ENCODE results near the gene SMAGP.

Gene SMAGP

GRCh38 chr12:51254536-51254935 lies 15.7 kb downstream of the SMAGP start:
- Histone ChIP-seq H3K9me3 (ENCODE audit: low read length) (no peaks in the 10 kb centered on the region), H3K9me2 (ENCODE audit: low read depth, low read length) (no peaks in the 10 kb centered on the region), H3K27ac (ENCODE audit: low read depth, low read length, poor library complexity, severe bottlenecking) (no peak overlapping the region), H3K9ac (ENCODE audit: low read length) (no peak overlapping the region), H3K27me3 (ENCODE audit: insufficient read depth, low read length) (no peaks in the 10 kb centered on the region), H3K4me3 (ENCODE audit: low read depth, low read length, poor library complexity, severe bottlenecking) (no peak overlapping the region), H3K4me2 (ENCODE audit: low read length) (no peak overlapping the region), H3F3A (ENCODE audit: insufficient read depth, low read length) (no peaks in the 10 kb centered on the region), H3K79me2 (ENCODE audit: insufficient read depth, low read length) (no peaks in the 10 kb centered on the region), H2AFZ (ENCODE audit: low read length) (no peak overlapping the region), H3K4me1 (ENCODE audit: insufficient read depth, low read length, severe bottlenecking) (no peaks in the 10 kb centered on the region), H4K20me1 (ENCODE audit: insufficient read depth, low read length) (no peaks in the 10 kb centered on the region), H3K36me3 (ENCODE audit: insufficient read depth, low read length) (no peaks in the 10 kb centered on the region)
- TF ChIP-seq CTCF (IDR thresholded peaks at IDR 0.05; ENCODE audit: low read length): no peak
- no peak for TF ChIP-seq EZH2 (IDR thresholded peaks at IDR 0.05; ENCODE audit: borderline replicate concordance, low read length)

DNA sequence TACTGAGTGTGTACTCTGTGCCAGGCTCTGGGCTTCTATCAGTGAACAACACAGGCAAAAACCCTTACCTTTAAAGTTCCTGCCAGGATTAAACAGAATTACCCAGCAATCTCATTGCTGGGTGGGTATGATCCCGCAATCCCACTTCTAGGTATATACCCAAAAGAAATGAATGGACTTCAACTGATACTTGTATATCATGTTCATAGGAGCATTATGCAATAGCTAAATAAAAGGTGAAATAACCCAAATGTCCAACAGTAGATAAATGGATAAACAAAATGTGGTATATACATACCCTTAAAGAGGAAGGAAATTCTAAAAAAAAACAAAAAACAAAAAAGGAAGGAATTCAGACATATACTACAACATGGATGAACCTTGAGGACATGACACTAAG lies 16.9 kb downstream of the SMAGP start:
- H4K20me1 ChIP-seq (ENCODE audit: insufficient read depth, low read length): no peaks in the 10 kb centered on the region
- H3K36me3 ChIP-seq (ENCODE audit: insufficient read depth, low read length): no peaks in the 10 kb centered on the region
- TF ChIP-seq EZH2 (IDR thresholded peaks at IDR 0.05; ENCODE audit: borderline replicate concordance, low read length): no peak
- no peak for TF ChIP-seq CTCF (IDR thresholded peaks at IDR 0.05; ENCODE audit: low read length)
- H3K9me2 ChIP-seq (ENCODE audit: low read depth, low read length): no peaks in the 10 kb centered on the region
- no peak overlapping the region for H2AFZ ChIP-seq (ENCODE audit: low read length)
- no peaks in the 10 kb centered on the region for H3K79me2 ChIP-seq (ENCODE audit: insufficient read depth, low read length)
- no peak overlapping the region for H3K9ac ChIP-seq (ENCODE audit: low read length)
- no peaks in the 10 kb centered on the region for H3K4me1 ChIP-seq (ENCODE audit: insufficient read depth, low read length, severe bottlenecking)
- no peak overlapping the region for H3K27ac ChIP-seq (ENCODE audit: low read depth, low read length, poor library complexity, severe bottlenecking)
- no peaks in the 10 kb centered on the region for H3K9me3 ChIP-seq (ENCODE audit: low read length)
- H3K4me3 ChIP-seq (ENCODE audit: low read depth, low read length, poor library complexity, severe bottlenecking): no peak overlapping the region
- H3F3A ChIP-seq (ENCODE audit: insufficient read depth, low read length): no peaks in the 10 kb centered on the region
- H3K4me2 ChIP-seq (ENCODE audit: low read length): no peak overlapping the region
- no peaks in the 10 kb centered on the region for H3K27me3 ChIP-seq (ENCODE audit: insufficient read depth, low read length)

GRCh38 chr12:51247523-51248206 lies 22.6 kb downstream of the SMAGP start:
- Histone ChIP-seq H2AFZ (ENCODE audit: low read length) (no peak overlapping the region), H3K9me3 (ENCODE audit: low read length) (no peaks in the 10 kb centered on the region), H3K4me2 (ENCODE audit: low read length) (no peak overlapping the region), H3K4me3 (ENCODE audit: low read depth, low read length, poor library complexity, severe bottlenecking) (no peak overlapping the region), H3F3A (ENCODE audit: insufficient read depth, low read length) (no peaks in the 10 kb centered on the region), H4K20me1 (ENCODE audit: insufficient read depth, low read length) (no peaks in the 10 kb centered on the region), H3K9me2 (ENCODE audit: low read depth, low read length) (no peaks in the 10 kb centered on the region), H3K36me3 (ENCODE audit: insufficient read depth, low read length) (peaks cover 20% of the 10 kb centered on the region), H3K9ac (ENCODE audit: low read length) (no peak overlapping the region), H3K4me1 (ENCODE audit: insufficient read depth, low read length, severe bottlenecking) (peaks cover 8% of the 10 kb centered on the region), H3K27me3 (ENCODE audit: insufficient read depth, low read length) (no peaks in the 10 kb centered on the region), H3K79me2 (ENCODE audit: insufficient read depth, low read length) (no peaks in the 10 kb centered on the region), H3K27ac (ENCODE audit: low read depth, low read length, poor library complexity, severe bottlenecking) (no peak overlapping the region)
- no peak for TF ChIP-seq CTCF (IDR thresholded peaks at IDR 0.05; ENCODE audit: low read length)
- no peak for TF ChIP-seq EZH2 (IDR thresholded peaks at IDR 0.05; ENCODE audit: borderline replicate concordance, low read length)

All from OCI-LY1 (cell line).